ENCODE data around the gene HYDIN. TPM values are rescaled to one million over a fixed set of nuclear protein-coding genes. Genes with fewer than 3 reads are reported as not detected.
A peak's percentile ranks its signal among the peaks of the same experiment; 100 is the strongest.

HYDIN gene
- total RNA-seq, 2 donors from 2014 or later = 5.6 to 6.7 TPM

DNA sequence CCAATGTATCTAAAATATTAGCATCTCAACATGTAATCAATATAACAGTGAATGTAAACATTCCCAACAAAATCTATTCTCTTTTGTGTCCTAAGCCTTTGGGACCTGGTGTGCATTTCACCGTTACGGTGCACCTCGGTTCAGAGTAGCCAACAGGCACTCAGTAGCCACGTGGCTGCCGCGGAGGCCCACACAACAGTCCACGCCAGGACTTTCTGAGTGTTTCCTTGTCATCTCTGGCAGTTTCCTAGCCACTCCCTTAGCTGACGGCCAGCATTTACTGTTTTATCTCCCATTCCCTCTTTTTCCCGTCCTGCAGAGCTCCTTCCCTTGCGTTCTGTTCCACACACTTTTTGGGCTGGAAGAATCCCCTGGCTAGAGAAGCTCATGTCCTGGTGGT, 465.9 kb downstream of the HYDIN start:
- no peaks in the 10 kb centered on the region for H3K27me3 ChIP-seq

DNA sequence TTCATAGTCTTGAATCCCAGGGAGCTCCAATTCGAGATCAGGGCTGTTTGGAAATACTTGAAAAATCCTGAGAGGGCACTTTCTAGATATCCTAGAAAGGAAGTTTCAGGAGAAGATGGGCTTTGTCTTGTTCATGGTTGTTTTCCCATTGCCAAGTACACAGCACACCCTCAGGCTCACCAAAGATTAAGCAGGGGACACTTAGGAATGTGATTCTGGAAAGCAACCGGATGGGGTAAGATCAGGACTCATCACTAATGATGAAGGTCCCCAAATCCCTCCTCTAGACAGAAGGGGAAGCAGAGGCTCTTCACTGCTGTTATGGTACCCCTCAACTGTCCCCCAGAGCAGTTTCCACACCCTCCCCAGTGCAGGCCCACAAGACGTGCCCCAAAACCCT, 470.3 kb downstream of the HYDIN start:
- Histone ChIP-seq H3K27me3 (no peaks in the 10 kb centered on the region), H3K4me3 (no peak overlapping the region), H3K36me3 (replicated peaks in 1 of 2; ENCODE audit: insufficient read depth in 1 of 2, low read depth in 2 of 2) (peaks cover 0 to 14% of the 10 kb centered on the region in 2 donors), H3K4me1 (no peaks in the 10 kb centered on the region), H3K9me3 (no peaks in the 10 kb centered on the region), H3K27ac (no peak overlapping the region)
- intact Hi-C loops (cut with DNase I) = no loop called here
- ATAC-seq = peak; percentile 30
- no peak for DNase-seq
- TF ChIP-seq, protein P1, sequence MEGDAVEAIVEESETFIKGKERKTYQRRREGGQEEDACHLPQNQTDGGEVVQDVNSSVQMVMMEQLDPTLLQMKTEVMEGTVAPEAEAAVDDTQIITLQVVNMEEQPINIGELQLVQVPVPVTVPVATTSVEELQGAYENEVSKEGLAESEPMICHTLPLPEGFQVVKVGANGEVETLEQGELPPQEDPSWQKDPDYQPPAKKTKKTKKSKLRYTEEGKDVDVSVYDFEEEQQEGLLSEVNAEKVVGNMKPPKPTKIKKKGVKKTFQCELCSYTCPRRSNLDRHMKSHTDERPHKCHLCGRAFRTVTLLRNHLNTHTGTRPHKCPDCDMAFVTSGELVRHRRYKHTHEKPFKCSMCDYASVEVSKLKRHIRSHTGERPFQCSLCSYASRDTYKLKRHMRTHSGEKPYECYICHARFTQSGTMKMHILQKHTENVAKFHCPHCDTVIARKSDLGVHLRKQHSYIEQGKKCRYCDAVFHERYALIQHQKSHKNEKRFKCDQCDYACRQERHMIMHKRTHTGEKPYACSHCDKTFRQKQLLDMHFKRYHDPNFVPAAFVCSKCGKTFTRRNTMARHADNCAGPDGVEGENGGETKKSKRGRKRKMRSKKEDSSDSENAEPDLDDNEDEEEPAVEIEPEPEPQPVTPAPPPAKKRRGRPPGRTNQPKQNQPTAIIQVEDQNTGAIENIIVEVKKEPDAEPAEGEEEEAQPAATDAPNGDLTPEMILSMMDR (IDR thresholded peaks at IDR 0.05) = no peak
- WGBS, 2 donors = 82 to 91% methylated on average over 3 of the region's 3 CpGs

More for the DNA sequence above, 465.9 kb downstream of the HYDIN start:
- H3K36me3 ChIP-seq (replicated peaks in 1 of 2; ENCODE audit: insufficient read depth in 1 of 2, low read depth in 2 of 2) = peaks cover 0 to 14% of the 10 kb centered on the region in 2 donors
- H3K9me3 ChIP-seq = no peaks in the 10 kb centered on the region
- ATAC-seq (no peak), DNase-seq (no peak)
- WGBS, 2 donors = 85 to 89% methylated on average over 10 of the region's 10 CpGs
- TF ChIP-seq, protein P1 (IDR thresholded peaks at IDR 0.05) = no peak
- intact Hi-C loops (cut with DNase I) = loop anchor here (5.0 kb wide), 1 partner anchor 87 kb away; no protein-coding TSS in a partner anchor
- H3K27ac ChIP-seq = no peak overlapping the region
- no peak overlapping the region for H3K4me3 ChIP-seq
- H3K4me1 ChIP-seq = no peaks in the 10 kb centered on the region

DNA sequence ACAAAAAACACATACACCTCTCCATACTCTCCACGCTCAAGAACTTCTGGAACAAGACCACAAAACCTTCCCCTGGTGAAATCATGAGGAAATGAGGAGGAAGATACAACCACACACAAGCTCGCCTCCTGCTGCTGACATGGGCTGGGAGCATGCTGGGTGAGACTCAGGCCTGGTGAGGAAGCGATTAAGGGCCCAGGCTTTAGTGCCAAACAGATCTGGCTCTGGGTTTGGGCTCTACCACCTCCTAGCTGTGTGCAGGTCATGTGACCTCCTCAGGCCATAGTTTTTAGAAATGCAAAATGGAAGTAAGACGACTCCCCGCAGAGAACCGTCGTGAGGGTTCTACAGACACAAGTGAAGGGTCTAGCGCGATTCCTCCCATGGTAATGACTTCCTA, 470.9 kb downstream of the HYDIN start:
- H3K36me3 ChIP-seq (replicated peaks in 1 of 2; ENCODE audit: insufficient read depth in 1 of 2, low read depth in 2 of 2) = peaks cover 0 to 14% of the 10 kb centered on the region in 2 donors
- H3K27me3 ChIP-seq = no peaks in the 10 kb centered on the region
- DNase-seq (no peak), ATAC-seq (no peak)
- H3K27ac ChIP-seq = no peak overlapping the region
- 89 to 95% methylated on average over 6 to 9 of the region's 9 CpGs for WGBS, 2 donors
- H3K4me3 ChIP-seq = no peak overlapping the region
- no peaks in the 10 kb centered on the region for H3K9me3 ChIP-seq
- intact Hi-C loops (cut with DNase I) = no loop called here
- H3K4me1 ChIP-seq = no peaks in the 10 kb centered on the region
- TF ChIP-seq, protein P1 (IDR thresholded peaks at IDR 0.05) = no peak
- no peak for TF ChIP-seq POLR2A (IDR thresholded peaks at IDR 0.05)

DNA sequence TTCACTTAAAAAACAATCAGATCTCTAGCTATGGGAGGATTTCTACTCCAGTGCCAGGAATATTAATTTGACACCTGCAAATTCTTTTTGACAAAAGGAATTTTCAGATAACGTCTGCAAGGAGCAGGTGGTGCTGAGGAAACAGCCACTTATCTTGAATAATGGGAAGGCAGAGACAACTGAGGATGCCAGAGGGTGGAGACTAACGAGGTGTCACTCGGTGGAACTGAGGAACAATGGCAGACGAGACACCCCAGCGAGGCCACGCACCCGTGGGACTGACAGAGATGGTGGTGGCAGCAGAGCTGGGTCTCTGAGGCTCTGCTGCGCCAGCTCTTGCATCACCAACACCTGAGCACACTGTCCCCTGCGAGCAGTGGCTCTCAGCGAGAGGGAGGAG, 471.7 kb downstream of the HYDIN start:
- ATAC-seq = no peak
- no peaks in the 10 kb centered on the region for H3K4me1 ChIP-seq
- no peak for DNase-seq
- intact Hi-C loops (cut with DNase I) = no loop called here
- no peaks in the 10 kb centered on the region for H3K9me3 ChIP-seq
- H3K27ac ChIP-seq = no peak overlapping the region
- TF ChIP-seq, protein P1 (IDR thresholded peaks at IDR 0.05) = no peak
- 74 to 82% methylated on average over 10 of the region's 10 CpGs for WGBS, 2 donors
- H3K4me3 ChIP-seq = no peak overlapping the region
- H3K36me3 ChIP-seq (replicated peaks in 1 of 2; ENCODE audit: insufficient read depth in 1 of 2, low read depth in 2 of 2) = peaks cover 0 to 14% of the 10 kb centered on the region in 2 donors
- no peaks in the 10 kb centered on the region for H3K27me3 ChIP-seq

Small RNA genes lying within 50 kb of the gene (small RNA-seq; reads per million reads assigned to genes)
- gene RNU6ATAC25P = not detected

Other genes with a start within 250 kb of the HYDIN start
- 10 to 100 TPM in 1 of 2 donors, 1 to 10 TPM in 1; 7.3 to 20.2 TPM for gene CMTR2, start 58.7 kb upstream of the HYDIN start, total RNA-seq
- gene CALB2, start 128.0 kb upstream of the HYDIN start, total RNA-seq = 1 to 10 TPM in 1 of 2 donors, under 1 TPM in 1; 0.99 to 3.1 TPM
- not detected for gene TLE7, start 211.3 kb upstream of the HYDIN start, total RNA-seq
- 1 to 10 TPM; 4.4 to 5.3 TPM for gene ZNF23, start 231.5 kb upstream of the HYDIN start, total RNA-seq